Neural progenitor cell (in vitro differentiated cells): ENCODE measurements around the gene CHTF18.

ENCODE experiments used
- EZH2phosphoT487 ChIP-seq: fragments of 200-600 bp; sonication (generic); IDR thresholded peaks from 2 replicates; pipeline ENCODE4 v1.6.1; 2017; ENCODE audit warnings: antibody characterized with exemption
- TF ChIP-seq, protein P1 (sequence below): fragments of 200-600 bp; sonication (generic); IDR thresholded peaks from 2 replicates; pipeline ENCODE4 v1.5.1; 2017; ENCODE audit warnings: antibody characterized with exemption, mild to moderate bottlenecking

DNA sequence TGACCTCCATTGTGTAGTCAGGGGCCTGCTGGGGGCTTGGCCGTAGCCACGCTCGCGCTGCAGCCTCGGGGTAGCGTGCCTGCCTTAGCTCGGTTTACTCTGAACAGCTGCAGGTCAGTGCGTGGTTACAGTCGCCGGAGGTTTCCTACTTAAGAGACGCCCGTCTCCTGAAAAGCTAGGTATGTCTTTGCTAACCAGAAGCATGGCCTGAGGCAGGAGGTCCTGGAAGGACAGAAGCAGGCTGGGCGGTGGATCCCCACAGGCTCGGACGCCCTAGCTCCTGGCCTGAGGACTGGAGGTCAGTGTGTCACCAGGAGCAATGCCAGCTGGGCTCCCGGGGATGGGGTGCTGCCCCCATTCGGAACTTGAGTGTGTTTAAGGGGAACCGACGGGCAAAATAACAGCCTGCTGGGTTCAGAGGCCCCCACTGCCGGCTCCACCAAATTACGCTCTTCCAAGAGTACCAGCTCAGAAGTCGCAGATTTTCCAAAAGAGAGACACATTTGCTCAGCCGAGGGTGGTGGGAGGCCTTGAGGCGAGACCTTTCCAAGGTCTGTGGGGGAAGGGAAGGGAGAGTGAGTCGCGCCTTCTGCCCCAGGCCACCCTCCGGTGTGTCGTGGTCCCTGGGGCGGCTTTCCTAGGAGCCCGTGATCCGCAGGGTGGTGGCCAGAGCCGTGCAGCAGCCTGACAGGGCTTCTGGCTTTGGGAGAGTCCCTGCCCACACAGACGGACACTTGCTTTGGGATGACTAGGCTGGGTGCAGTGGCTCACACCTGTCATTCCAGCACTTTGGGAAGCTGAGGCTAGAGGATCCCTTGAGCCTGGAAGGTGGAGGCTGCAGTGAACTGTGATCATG lies 16.0 kb downstream of the CHTF18 start:
- TF ChIP-seq, protein P1, sequence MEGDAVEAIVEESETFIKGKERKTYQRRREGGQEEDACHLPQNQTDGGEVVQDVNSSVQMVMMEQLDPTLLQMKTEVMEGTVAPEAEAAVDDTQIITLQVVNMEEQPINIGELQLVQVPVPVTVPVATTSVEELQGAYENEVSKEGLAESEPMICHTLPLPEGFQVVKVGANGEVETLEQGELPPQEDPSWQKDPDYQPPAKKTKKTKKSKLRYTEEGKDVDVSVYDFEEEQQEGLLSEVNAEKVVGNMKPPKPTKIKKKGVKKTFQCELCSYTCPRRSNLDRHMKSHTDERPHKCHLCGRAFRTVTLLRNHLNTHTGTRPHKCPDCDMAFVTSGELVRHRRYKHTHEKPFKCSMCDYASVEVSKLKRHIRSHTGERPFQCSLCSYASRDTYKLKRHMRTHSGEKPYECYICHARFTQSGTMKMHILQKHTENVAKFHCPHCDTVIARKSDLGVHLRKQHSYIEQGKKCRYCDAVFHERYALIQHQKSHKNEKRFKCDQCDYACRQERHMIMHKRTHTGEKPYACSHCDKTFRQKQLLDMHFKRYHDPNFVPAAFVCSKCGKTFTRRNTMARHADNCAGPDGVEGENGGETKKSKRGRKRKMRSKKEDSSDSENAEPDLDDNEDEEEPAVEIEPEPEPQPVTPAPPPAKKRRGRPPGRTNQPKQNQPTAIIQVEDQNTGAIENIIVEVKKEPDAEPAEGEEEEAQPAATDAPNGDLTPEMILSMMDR = no peak
- no peak for TF ChIP-seq EZH2phosphoT487
